ENCODE data around the gene CD109. TPM values are rescaled to one million over a fixed set of nuclear protein-coding genes. Genes with fewer than 3 reads are reported as not detected.

The CD109 gene
- total RNA-seq, 4 donors from 2014 or later = 7.8 to 19.0 (median 12.7) TPM

DNA sequence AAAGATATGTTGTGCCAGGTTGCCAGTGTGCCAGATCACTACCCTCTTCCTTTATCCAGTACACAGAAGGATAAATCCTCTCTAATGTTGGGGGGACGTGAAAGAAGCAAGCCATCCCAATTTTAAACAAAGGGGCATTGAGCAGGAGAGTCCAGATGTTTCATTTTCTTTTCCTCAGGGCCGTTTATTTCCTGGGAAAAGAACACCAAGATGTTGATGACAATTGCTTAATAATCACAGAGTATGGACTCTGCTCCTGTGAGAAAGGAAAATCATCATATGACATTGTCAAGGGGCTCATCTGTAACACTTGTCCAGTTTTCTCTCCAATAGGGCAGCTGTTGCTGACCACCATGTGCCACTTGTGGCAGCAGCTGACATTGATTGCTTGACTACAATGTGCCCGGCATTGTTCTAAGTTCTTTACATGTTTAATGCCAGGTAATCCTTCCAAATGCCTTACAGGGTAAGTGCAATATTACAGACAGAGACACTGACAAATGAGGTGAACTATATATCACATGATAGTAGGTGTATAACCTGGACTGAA is 161.4 kb downstream of the CD109 start:
- WGBS, 2 donors = 57% methylated on average over 3 of the region's 3 CpGs
- TF ChIP-seq POLR2A (IDR thresholded peaks at IDR 0.05) = no peak
- no peak for TF ChIP-seq CTCF (IDR thresholded peaks at IDR 0.05)
- no peak for TF ChIP-seq EP300 (IDR thresholded peaks at IDR 0.05)
- Histone ChIP-seq H3K4me1 (peaks cover 0 to 5% (median 0%) of the 10 kb centered on the region in 4 donors), H3K9me3 (no peaks in the 10 kb centered on the region), H3K27ac (no peak overlapping the region), H3K4me3 (no peak overlapping the region), H3K36me3 (no peaks in the 10 kb centered on the region), H3K27me3 (no peaks in the 10 kb centered on the region)
- DNase-seq (ENCODE audit: low spot score in 2 of 2) = no peak

- Histone ChIP-seq H3K27me3 (no peaks in the 10 kb centered on the region), H3K4me1 (peaks cover 0 to 5% (median 0%) of the 10 kb centered on the region in 4 donors), H3K36me3 (no peaks in the 10 kb centered on the region), H3K9me3 (no peaks in the 10 kb centered on the region), H3K4me3 (no peak overlapping the region), H3K27ac (no peak overlapping the region)
- 79% methylated on average over 1 of the region's 1 CpG for WGBS, 2 donors
- DNase-seq (ENCODE audit: low spot score in 2 of 2) = no peak
- TF ChIP-seq CTCF (IDR thresholded peaks at IDR 0.05) (no peak), POLR2A (IDR thresholded peaks at IDR 0.05) (no peak), EP300 (IDR thresholded peaks at IDR 0.05) (no peak)
Measured at GRCh38 chr6:73858376-73858775, 162.4 kb downstream of the CD109 start.

- 94 to 96% methylated on average over 1 of the region's 1 CpG for WGBS, 2 donors
- no peaks in the 10 kb centered on the region for H3K27me3 ChIP-seq
Measured at GRCh38 chr6:73860303-73860702, 164.3 kb downstream of the CD109 start.

DNA sequence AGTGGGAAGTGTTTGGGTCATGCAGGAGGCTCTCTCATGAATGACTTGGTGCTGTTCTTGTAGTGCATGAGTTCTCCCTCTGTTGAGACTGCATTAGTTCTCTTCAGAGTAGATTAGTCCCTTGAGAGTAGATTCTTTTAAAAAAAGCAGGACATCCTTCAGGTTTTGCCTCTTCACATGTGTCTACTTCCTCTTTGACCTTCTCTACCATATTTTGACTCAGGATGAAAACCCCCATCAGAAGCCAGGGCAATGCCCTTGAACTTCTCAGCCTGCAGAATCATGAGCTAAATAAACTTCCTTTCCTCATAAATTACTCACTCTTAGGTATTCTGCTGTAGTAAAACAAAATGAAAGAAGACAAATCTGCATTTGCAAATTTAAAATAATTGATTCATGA is 170.3 kb downstream of the CD109 start:
- no peak for DNase-seq (ENCODE audit: low spot score in 2 of 2)
- Histone ChIP-seq H3K4me3 (no peak overlapping the region), H3K9me3 (no peaks in the 10 kb centered on the region), H3K27ac (no peak overlapping the region), H3K27me3 (no peaks in the 10 kb centered on the region), H3K4me1 (no peaks in the 10 kb centered on the region), H3K36me3 (no peaks in the 10 kb centered on the region)
- TF ChIP-seq EP300 (IDR thresholded peaks at IDR 0.05) (no peak), CTCF (IDR thresholded peaks at IDR 0.05) (no peak), POLR2A (IDR thresholded peaks at IDR 0.05) (no peak)

More at GRCh38 chr6:73860303-73860702, 164.3 kb downstream of the CD109 start:
- no peaks in the 10 kb centered on the region for H3K36me3 ChIP-seq
- H3K9me3 ChIP-seq = no peaks in the 10 kb centered on the region
- no peak overlapping the region for H3K27ac ChIP-seq
- TF ChIP-seq CTCF (IDR thresholded peaks at IDR 0.05) (no peak), EP300 (IDR thresholded peaks at IDR 0.05) (no peak), POLR2A (IDR thresholded peaks at IDR 0.05) (no peak)
- H3K4me1 ChIP-seq = peaks cover 0 to 3% (median 0%) of the 10 kb centered on the region in 4 donors
- H3K4me3 ChIP-seq = no peak overlapping the region
- DNase-seq (ENCODE audit: low spot score in 2 of 2) = no peak

DNA sequence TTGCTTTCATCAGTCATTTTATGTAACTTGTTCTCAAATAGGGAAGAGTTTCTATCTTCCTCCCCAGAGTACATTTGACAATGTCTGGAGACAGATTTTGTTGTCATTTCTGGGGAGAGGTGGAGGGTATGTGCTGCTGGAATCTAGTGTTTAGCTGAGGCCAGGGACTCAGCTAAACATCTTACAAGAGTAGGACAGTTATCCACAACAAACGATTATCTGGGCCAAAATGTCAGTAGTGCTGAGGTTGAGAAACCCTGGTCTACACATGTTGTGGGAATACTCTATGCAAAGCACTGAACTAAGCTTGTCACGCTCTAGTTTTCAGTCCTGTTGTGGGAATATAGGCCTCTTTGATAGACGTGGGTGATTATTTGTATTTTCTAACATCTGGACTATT is 171.4 kb downstream of the CD109 start:
- H3K27ac ChIP-seq = no peak overlapping the region
- H3K4me3 ChIP-seq = no peak overlapping the region
- H3K4me1 ChIP-seq = no peaks in the 10 kb centered on the region
- H3K27me3 ChIP-seq = no peaks in the 10 kb centered on the region
- TF ChIP-seq EP300 (IDR thresholded peaks at IDR 0.05) (no peak), POLR2A (IDR thresholded peaks at IDR 0.05) (no peak), CTCF (IDR thresholded peaks at IDR 0.05) (no peak)
- no peaks in the 10 kb centered on the region for H3K36me3 ChIP-seq
- H3K9me3 ChIP-seq = no peaks in the 10 kb centered on the region
- 67 to 68% methylated on average over 3 of the region's 3 CpGs for WGBS, 2 donors
- DNase-seq (ENCODE audit: low spot score in 2 of 2) = no peak
